ENCODE results near the gene SPATA6L.
"Not testable (repeated sequence)": the region's sequence is repeated elsewhere in the genome, so short reads cannot be mapped to it uniquely, and the experiment has no call there.

The SPATA6L gene

GRCh38 chr9:4677392-4677791 is 11.1 kb upstream of the SPATA6L start:
- no peak for DNase-seq (ENCODE audit: low read depth in 2 of 2)

- DNase-seq (ENCODE audit: low read depth in 2 of 2) = no peak
Observed at GRCh38 chr9:4674783-4675182, 8.5 kb upstream of the SPATA6L start.

- DNase-seq (ENCODE audit: low read depth in 2 of 2) = no peak
Observed at GRCh38 chr9:4671737-4672136, 5.5 kb upstream of the SPATA6L start.

GRCh38 chr9:4670591-4670990 is 4.3 kb upstream of the SPATA6L start:
- no peak for DNase-seq (ENCODE audit: low read depth in 2 of 2)

DNA sequence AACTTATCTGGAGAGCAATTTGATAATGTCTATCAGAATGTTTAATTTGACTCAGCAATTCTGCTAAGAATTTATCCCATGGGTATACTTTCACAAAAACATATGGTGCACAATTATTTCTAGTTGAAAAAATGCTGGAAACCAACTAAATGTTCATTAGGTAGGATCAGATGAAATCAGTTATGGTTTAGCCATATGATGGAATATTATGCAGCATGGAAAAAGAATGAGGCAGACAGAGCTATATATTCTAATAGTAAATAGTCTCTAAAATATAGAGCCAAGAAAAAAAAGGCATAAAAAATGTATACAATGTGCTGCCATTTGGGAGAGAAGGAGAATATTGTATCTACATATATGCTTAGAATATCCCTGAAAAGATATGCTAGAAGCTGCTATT is 3.6 kb upstream of the SPATA6L start:
- no peak for DNase-seq (ENCODE audit: low read depth in 2 of 2)

- DNase-seq (ENCODE audit: low read depth in 2 of 2) = no peak
Observed at GRCh38 chr9:4668604-4669003, 2.3 kb upstream of the SPATA6L start.

GRCh38 chr9:4667681-4668080 is 1.4 kb upstream of the SPATA6L start:
- DNase-seq (ENCODE audit: low read depth in 2 of 2) = no peak

- no peak for DNase-seq (ENCODE audit: low read depth in 2 of 2)
Observed at GRCh38 chr9:4665357-4665756, 923 bp downstream of the SPATA6L start.

DNA sequence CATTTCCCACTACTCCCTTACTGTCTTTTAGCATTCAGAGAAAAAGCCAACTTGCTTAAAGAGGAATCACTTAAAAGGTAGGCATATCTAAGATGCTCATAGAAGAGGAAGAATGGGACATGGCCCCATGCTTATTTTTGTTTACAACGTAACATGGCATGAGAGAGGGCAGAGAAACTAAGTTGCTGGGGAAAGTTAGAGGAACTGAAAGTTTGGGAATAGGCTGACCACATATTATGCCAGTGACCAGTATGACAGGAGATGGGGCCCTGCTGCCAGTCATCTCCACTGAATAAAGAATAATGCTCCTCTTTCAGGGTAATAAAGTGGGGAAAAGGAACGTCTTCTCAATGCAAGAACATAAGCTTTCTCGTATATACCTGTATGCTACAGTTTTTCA is 2.3 kb downstream of the SPATA6L start:
- DNase-seq (ENCODE audit: low read depth in 2 of 2) = no peak

GRCh38 chr9:4662989-4663792 is 3.1 kb downstream of the SPATA6L start:
- DNase-seq (ENCODE audit: low read depth in 2 of 2) = no peak

- peak in 1 of 2 donors; percentile 52 for DNase-seq (ENCODE audit: low read depth in 2 of 2)
Observed at GRCh38 chr9:4662108-4662988, 3.9 kb downstream of the SPATA6L start, which contains the start of gene PLPP6. PLPP6 (plus strand) TSS chr9:4662294; CDS start chr9:4662376, 82 bp downstream.

GRCh38 chr9:4661611-4662010 is 4.7 kb downstream of the SPATA6L start:
- DNase-seq (ENCODE audit: low read depth in 2 of 2) = no peak

DNA sequence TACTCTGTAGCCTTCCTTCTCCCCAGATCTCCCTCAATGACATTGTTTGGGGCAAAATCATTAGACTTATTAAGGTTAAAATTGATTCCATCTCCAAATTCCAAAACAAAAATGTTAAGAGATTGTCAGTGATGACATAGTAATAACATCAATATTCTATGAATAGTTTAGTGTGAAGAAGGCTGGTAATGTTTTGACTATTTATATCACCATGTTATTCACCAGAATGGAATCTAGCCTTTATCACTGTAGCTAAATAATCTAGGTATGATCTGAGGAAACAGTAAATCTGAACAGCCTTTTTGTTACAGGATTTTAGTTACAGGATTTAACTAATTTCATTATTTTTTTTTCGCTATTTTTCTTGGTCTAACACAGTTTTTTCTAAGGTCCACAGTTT is 5.1 kb downstream of the SPATA6L start:
- DNase-seq (ENCODE audit: low read depth in 2 of 2) = no peak

- not testable (repeated sequence) for DNase-seq (ENCODE audit: low read depth in 2 of 2)
Observed at GRCh38 chr9:4660665-4661064, 5.6 kb downstream of the SPATA6L start.

DNA sequence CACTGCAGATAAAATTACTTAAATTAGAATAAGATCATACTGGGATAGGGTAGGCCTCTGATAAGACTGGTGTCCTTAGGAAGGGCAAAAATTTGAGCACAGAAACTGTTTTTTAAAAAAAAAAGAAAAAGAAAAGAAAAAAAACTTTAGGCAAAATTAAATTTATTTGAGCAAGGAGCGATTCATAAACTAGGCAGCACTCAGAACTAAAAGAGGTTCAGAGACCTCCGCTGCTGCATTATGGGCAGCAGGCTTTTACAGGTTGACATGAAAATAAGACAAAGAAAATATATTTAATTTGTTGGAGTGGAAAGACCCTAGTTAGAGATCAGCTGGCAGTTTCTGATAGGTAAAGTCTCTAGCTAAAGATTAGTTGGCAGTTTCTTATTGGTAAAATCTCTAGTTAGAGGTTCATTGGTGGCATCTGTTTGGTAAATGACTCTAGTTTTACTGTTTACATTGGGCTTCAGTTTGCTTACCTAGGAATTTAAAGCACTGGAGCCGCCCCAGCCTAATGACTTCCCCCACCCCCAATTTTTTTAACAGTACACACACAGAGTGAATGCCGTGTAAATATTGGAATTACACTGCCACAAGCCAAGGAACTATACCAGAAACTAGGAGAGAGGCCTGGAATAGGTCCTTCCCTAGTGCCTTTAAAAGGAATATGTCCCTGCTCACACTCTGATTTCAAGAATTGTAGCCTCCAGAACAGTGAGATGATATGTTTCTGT is 8.7 kb downstream of the SPATA6L start:
- no peak for DNase-seq (ENCODE audit: low read depth in 2 of 2)

GRCh38 chr9:4656621-4657020 is 9.7 kb downstream of the SPATA6L start:
- no peak for DNase-seq (ENCODE audit: low read depth in 2 of 2)

DNA sequence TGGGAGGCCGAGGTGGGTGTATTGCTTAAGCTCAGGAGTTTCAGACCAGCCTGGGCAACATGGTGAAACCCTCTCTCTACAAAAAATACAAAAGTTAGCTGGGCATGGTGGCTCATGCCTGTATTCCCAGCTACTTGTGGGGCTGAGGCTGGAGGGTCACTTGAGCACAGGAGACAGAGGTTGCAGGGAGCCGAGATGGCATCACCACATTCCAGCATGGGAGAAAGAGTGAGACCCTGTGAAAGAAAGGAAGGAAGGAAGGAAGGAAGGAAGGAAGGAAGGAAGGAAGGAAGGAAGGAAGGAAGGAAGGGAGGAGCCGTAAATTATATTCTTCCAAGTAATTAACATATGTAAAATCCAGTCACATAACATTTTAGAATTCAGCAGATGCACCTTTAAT is 10.1 kb downstream of the SPATA6L start:
- not testable (repeated sequence) for DNase-seq (ENCODE audit: low read depth in 2 of 2)

GRCh38 chr9:4654538-4654937 is 11.7 kb downstream of the SPATA6L start:
- no peak for DNase-seq (ENCODE audit: low read depth in 2 of 2)

- no peak for DNase-seq (ENCODE audit: low read depth in 2 of 2)
Observed at GRCh38 chr9:4654084-4654483, 12.2 kb downstream of the SPATA6L start.

DNA sequence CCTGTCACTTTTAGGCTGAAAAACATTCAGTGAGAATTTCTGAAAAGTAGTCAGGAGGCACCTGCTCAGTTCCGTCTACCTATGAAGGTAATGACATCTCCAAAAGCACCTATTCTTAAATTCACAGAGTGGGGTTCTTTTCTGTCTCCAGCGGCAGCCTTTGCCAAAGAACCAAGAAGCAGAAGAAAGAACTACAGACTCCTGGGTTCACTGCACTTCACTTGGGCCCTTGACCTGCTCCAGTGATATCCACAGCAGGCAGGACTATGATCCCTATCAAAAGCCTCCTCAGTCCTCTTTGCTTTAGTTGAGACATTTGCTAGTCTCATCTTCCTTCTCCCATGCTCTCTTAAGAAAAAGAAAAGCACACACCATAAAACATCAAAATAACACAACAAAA is 23.9 kb downstream of the SPATA6L start:
- no peak for DNase-seq (ENCODE audit: low read depth in 2 of 2)

GRCh38 chr9:4640027-4640426 is 26.3 kb downstream of the SPATA6L start:
- DNase-seq (ENCODE audit: low read depth in 2 of 2) = no peak

DNA sequence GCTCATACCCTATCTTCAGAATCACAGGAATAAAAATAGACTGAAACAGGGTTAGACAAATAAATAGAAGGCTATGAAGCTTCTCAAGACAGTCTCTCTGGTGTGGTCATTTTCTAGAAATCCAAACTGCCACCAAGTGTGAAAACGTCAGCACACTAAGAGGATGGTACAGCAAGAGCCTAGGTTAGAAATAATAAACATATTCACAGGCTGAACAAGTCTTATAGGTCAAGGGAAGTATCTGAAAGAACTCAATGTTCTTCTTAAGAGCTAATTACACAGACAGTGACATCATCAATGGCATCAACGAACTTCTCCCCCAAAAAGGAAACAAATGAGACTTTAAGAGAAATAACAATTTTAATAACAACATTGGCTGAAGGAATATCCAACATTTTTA is 26.9 kb downstream of the SPATA6L start:
- DNase-seq (ENCODE audit: low read depth in 2 of 2) = no peak

All from activated CD8-positive, alpha-beta memory T cell treated with anti-CD3 and anti-CD28 coated beads for 4 hours (primary cell).